Loucy (cell line): Measurements from ENCODE around the gene CFAP251.

Experiments used
- H2AFZ ChIP-seq: fragments of 200-600 bp; sonication (generic); 2 replicates; pipeline ENCODE4 v1.6.0; 2016; ENCODE audit warnings: antibody characterized with exemption, mild to moderate bottlenecking, low read length, moderate library complexity
- H3F3A ChIP-seq: fragments of 200-600 bp; 2 replicates; pipeline ENCODE4 v1.6.0; 2016; ENCODE audit warnings: antibody characterized with exemption, low read depth, mild to moderate bottlenecking
- H3K27me3 ChIP-seq: fragments of 200-600 bp; sonication (generic); 2 replicates; pipeline ENCODE4 v1.6.1; 2014; ENCODE audit warnings: low read length, mild to moderate bottlenecking; ENCODE audit not compliant: insufficient read depth, poor library complexity, severe bottlenecking
- H3K36me3 ChIP-seq: fragments of 200-600 bp; sonication (generic); 2 replicates; pipeline ENCODE4 v1.6.1; 2016; ENCODE audit warnings: low read length; ENCODE audit not compliant: insufficient read depth
- H3K4me1 ChIP-seq: fragments of 200-600 bp; sonication (generic); 2 replicates; pipeline ENCODE4 v1.5.1; 2014; ENCODE audit warnings: low read length, mild to moderate bottlenecking; ENCODE audit not compliant: insufficient read depth, poor library complexity, severe bottlenecking
- H3K4me2 ChIP-seq: fragments of 200-600 bp; sonication (generic); 2 replicates; pipeline ENCODE4 v1.6.0; 2014; ENCODE audit warnings: antibody characterized with exemption, low read length, low read depth, mild to moderate bottlenecking; ENCODE audit not compliant: poor library complexity, severe bottlenecking
- H3K4me3 ChIP-seq: fragments of 200-600 bp; sonication (generic); 2 replicates; pipeline ENCODE4 v1.5.1; 2014; ENCODE audit warnings: low read length, mild to moderate bottlenecking, mixed read lengths; ENCODE audit not compliant: poor library complexity, severe bottlenecking
- H3K79me2 ChIP-seq: fragments of 200-600 bp; sonication (generic); 2 replicates; pipeline ENCODE4 v1.6.1; 2014; ENCODE audit warnings: low read length; ENCODE audit not compliant: insufficient read depth
- H3K9ac ChIP-seq: fragments of 200-600 bp; sonication (generic); 2 replicates; pipeline ENCODE4 v1.6.0; 2014; ENCODE audit warnings: mild to moderate bottlenecking, low read depth, low read length, moderate library complexity; ENCODE audit not compliant: poor library complexity, severe bottlenecking
- H3K9me2 ChIP-seq: fragments of 200-600 bp; sonication (generic); replicated peaks from 2 replicates; pipeline ENCODE4 v1.6.1; 2016; ENCODE audit warnings: low read depth, low read length, mixed read lengths
- H3K9me3 ChIP-seq: fragments of 200-600 bp; sonication (generic); 2 replicates; pipeline ENCODE4 v1.6.1; 2014; ENCODE audit warnings: mild to moderate bottlenecking, antibody characterized with exemption, low read length, low read depth; ENCODE audit not compliant: insufficient read depth
- H4K20me1 ChIP-seq: fragments of 200-600 bp; sonication (generic); 2 replicates; pipeline ENCODE4 v1.6.0; 2014; ENCODE audit warnings: antibody characterized with exemption, low read length, mild to moderate bottlenecking; ENCODE audit not compliant: insufficient read depth, poor library complexity, severe bottlenecking
- CTCF ChIP-seq: fragments of 200-600 bp; sonication (generic); conservative IDR thresholded peaks from 2 replicates; pipeline ENCODE4 v1.5.1; 2014; ENCODE audit warnings: mild to moderate bottlenecking, antibody characterized with exemption, low read length
- EZH2phosphoT487 ChIP-seq: fragments of 200-600 bp; IDR thresholded peaks from 2 replicates; pipeline ENCODE4 v1.6.1; 2018; ENCODE audit warnings: antibody characterized with exemption, mild to moderate bottlenecking, moderate library complexity, borderline replicate concordance

CFAP251 gene

DNA sequence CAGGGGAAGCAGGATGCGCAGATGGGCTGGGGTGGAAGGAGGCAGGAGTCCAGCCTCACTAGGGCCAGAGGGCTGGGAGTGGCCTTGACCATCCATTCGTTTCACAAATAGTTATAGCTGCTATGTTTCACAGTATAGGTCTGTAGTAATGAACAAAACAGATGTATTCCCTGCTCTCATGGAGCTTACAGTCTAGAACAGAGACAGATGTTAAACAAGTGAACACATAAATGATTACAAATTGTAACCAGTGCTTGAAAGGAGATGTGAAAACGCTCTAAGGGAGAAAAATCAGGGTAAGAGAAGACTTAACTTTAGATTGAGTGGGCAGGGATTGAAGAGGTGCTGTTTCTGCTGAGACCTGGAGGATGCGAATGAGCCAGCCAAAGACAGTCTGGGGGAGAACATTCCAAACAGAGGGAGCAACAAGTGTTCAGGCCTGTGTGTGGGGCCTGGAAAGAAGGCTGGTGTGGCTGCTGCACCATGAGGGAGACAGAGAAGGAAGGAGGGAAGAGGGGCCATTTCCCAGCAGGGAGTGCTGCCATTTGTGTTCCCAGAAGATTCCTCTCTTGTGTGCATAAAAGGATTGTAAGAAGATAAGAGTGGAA is 14.6 kb downstream of the CFAP251 start:
- no peaks in the 10 kb centered on the region for H3K27me3 ChIP-seq
- no peak overlapping the region for H3K4me3 ChIP-seq
- H3K36me3 ChIP-seq, result no peaks in the 10 kb centered on the region
- no peaks in the 10 kb centered on the region for H4K20me1 ChIP-seq
- no peak overlapping the region for H3K9ac ChIP-seq
- no peak for TF ChIP-seq CTCF
- TF ChIP-seq EZH2phosphoT487, result no peak
- no peaks in the 10 kb centered on the region for H3K79me2 ChIP-seq
- no peaks in the 10 kb centered on the region for H3F3A ChIP-seq
- no peak overlapping the region for H2AFZ ChIP-seq
- no peaks in the 10 kb centered on the region for H3K9me2 ChIP-seq
- no peak overlapping the region for H3K4me2 ChIP-seq
- peaks cover 7% of the 10 kb centered on the region for H3K4me1 ChIP-seq
- H3K9me3 ChIP-seq, result no peaks in the 10 kb centered on the region

GRCh38 chr12:121933522-121934308 is 15.3 kb downstream of the CFAP251 start:
- no peak overlapping the region for H3K9ac ChIP-seq
- no peak overlapping the region for H3K4me2 ChIP-seq
- no peaks in the 10 kb centered on the region for H3K27me3 ChIP-seq
- no peaks in the 10 kb centered on the region for H4K20me1 ChIP-seq
- no peaks in the 10 kb centered on the region for H3K9me2 ChIP-seq
- H3K36me3 ChIP-seq, result no peaks in the 10 kb centered on the region
- TF ChIP-seq CTCF (no peak), EZH2phosphoT487 (no peak)
- no peak overlapping the region for H3K4me3 ChIP-seq
- H3K4me1 ChIP-seq, result peaks cover 7% of the 10 kb centered on the region
- H2AFZ ChIP-seq, result no peak overlapping the region
- no peaks in the 10 kb centered on the region for H3F3A ChIP-seq
- H3K79me2 ChIP-seq, result no peaks in the 10 kb centered on the region
- H3K9me3 ChIP-seq, result no peaks in the 10 kb centered on the region

GRCh38 chr12:121934309-121934664 is 15.9 kb downstream of the CFAP251 start:
- no peaks in the 10 kb centered on the region for H3F3A ChIP-seq
- TF ChIP-seq CTCF (no peak), EZH2phosphoT487 (no peak)

More at GRCh38 chr12:121934309-121934664, 15.9 kb downstream of the CFAP251 start:
- H3K9me3 ChIP-seq, result no peaks in the 10 kb centered on the region
- H3K4me1 ChIP-seq, result peaks cover 7% of the 10 kb centered on the region
- H3K79me2 ChIP-seq, result no peaks in the 10 kb centered on the region
- no peaks in the 10 kb centered on the region for H3K27me3 ChIP-seq
- H3K9ac ChIP-seq, result no peak overlapping the region
- no peaks in the 10 kb centered on the region for H3K9me2 ChIP-seq
- H3K4me2 ChIP-seq, result no peak overlapping the region
- no peaks in the 10 kb centered on the region for H3K36me3 ChIP-seq
- no peak overlapping the region for H3K4me3 ChIP-seq
- no peaks in the 10 kb centered on the region for H4K20me1 ChIP-seq
- H2AFZ ChIP-seq, result no peak overlapping the region
